ENCODE results near the gene EGFR.

- TF ChIP-seq, protein P1, sequence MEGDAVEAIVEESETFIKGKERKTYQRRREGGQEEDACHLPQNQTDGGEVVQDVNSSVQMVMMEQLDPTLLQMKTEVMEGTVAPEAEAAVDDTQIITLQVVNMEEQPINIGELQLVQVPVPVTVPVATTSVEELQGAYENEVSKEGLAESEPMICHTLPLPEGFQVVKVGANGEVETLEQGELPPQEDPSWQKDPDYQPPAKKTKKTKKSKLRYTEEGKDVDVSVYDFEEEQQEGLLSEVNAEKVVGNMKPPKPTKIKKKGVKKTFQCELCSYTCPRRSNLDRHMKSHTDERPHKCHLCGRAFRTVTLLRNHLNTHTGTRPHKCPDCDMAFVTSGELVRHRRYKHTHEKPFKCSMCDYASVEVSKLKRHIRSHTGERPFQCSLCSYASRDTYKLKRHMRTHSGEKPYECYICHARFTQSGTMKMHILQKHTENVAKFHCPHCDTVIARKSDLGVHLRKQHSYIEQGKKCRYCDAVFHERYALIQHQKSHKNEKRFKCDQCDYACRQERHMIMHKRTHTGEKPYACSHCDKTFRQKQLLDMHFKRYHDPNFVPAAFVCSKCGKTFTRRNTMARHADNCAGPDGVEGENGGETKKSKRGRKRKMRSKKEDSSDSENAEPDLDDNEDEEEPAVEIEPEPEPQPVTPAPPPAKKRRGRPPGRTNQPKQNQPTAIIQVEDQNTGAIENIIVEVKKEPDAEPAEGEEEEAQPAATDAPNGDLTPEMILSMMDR (IDR thresholded peaks at IDR 0.05) = no peak
- TF ChIP-seq POLR2A (IDR thresholded peaks at IDR 0.05) = no peak
Observed at GRCh38 chr7:55189878-55190436, 171.1 kb downstream of the EGFR start.

Measured in heart left ventricle (tissue), 13 donors.